Caki2 (cell line): ENCODE measurements around the gene BUB3. TPM values are rescaled to one million over a fixed set of nuclear protein-coding genes. Genes with fewer than 3 reads are reported as not detected.
"Not testable (repeated sequence)": the region's sequence is repeated elsewhere in the genome, so short reads cannot be mapped to it uniquely, and the experiment has no call there.

ENCODE experiments used
- DNase-seq: peaks from one replicate; pipeline ENCODE4 v3.0.0-alpha.2; 2015; ENCODE audit warnings: low read depth
- in situ Hi-C: cut with HindIII; loops from 2 replicates; pipeline ENCODE4 v1.10.0; 2016; ENCODE audit warnings: low sequenced_read_pairs, low pct_unique_long_range_greater_than_20kb, mixed read lengths
- total RNA-seq: library from RNA; depleted of rRNA; stranded (reverse); fragments of >200 nt; shearing (Covaris generic); gene quantifications from 2 replicates; pipeline ENCODE4 v1.2.3, GENCODE V29; 2014; ENCODE audit warnings: low replicate concordance; rRNA removed

BUB3 gene
- total RNA-seq, 1 experiment from 2014 or later: 181 TPM

GRCh38 chr10:123178390-123178789, 24.2 kb downstream of the BUB3 start:
- DNase-seq, in situ Hi-C loops: not testable (repeated sequence)

GRCh38 chr10:123180101-123181090, 26.2 kb downstream of the BUB3 start:
- no peak for DNase-seq
- in situ Hi-C loops: no loop called here

GRCh38 chr10:123183724-123184123, 29.5 kb downstream of the BUB3 start:
- in situ Hi-C loops: no loop called here
- DNase-seq: no peak

DNA sequence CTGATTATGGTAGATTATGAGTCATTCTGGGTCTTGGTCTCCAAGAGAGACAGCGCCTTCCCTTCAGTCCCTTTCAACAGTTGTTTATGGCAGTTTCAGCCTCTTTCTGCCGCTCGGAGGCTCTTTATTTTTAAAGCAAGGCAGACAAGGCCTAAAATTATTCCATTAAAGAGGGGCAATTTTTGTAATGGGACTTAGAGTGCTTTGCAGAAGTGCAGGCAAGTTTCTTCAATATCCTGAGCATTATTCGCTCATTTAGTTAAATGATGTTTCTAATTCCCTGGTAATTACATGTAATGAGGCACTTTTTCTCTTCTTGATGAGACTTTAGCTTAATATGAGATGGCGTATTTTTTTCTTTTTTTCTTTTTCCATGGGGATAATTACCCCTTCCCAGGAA, 33.6 kb downstream of the BUB3 start:
- no peak for DNase-seq
- in situ Hi-C loops: no loop called here

GRCh38 chr10:123191886-123192285, 37.7 kb downstream of the BUB3 start:
- no peak for DNase-seq
- in situ Hi-C loops: no loop called here

DNA sequence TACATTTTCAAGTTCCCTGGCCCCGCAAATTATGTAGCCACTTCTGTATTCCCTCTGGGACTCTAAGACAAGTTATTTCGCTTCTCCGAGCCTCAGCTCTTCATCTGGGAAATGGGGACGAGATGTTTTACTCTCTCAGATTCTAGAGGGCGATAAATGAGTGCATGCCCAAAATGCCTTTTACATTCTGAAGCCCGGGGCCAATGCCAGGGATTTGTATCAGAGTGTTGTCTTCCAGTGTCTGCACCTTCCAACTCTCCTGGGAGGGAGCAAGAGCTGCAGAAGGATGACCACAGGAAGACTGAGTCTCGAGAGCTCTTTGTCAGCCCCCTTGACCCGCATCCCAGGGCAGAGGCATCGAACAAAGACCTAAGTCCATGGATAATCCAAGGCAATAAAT, 39.9 kb downstream of the BUB3 start:
- no peak for DNase-seq
- in situ Hi-C loops: no loop called here

- no peak for DNase-seq
- in situ Hi-C loops: no loop called here
These were observed 46.3 kb downstream of the BUB3 start for GRCh38 chr10:123200531-123200930.

- no peak for DNase-seq
- in situ Hi-C loops: no loop called here
These were observed 48.3 kb downstream of the BUB3 start for GRCh38 chr10:123202506-123202905.

DNA sequence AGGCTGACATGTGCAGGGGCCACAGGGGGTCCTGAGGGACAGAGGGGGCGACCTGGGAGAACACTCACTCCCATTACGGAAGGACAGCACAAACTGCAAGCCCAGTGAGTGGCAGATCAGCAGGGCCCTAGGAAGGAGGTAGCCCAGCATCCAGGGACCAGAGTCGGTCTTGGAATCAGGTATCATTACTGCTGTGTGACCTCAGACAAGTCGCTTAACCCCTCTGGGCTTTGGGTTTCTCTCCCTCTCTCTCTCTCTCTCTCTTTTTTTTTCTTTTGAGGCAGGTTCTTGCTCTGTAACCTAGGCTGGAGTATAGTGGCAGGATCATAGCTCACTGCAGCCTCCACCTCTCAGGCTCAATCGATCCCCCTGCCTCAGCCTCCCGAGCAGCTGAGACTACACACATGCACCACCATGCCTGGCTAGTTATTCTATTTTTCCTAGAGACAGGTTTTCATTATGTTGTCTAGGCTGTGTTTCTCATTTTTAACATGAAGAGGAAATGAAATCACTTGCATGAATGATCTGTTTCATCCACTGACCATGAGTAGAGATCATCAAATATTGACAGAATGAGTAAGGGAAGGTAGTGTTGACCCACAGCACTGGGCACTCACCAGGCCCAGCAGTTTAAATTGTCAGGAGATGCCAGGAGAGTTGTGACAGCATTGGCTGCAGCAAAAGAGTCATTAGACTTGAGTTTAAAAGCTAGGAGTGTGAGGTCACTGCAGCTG, 49.4 kb downstream of the BUB3 start:
- in situ Hi-C loops: no loop called here

GRCh38 chr10:123204127-123204461, 49.9 kb downstream of the BUB3 start:
- in situ Hi-C loops: no loop called here
- no peak for DNase-seq

More for the DNA sequence above, 49.4 kb downstream of the BUB3 start:
- DNase-seq: peak; percentile 21

DNA sequence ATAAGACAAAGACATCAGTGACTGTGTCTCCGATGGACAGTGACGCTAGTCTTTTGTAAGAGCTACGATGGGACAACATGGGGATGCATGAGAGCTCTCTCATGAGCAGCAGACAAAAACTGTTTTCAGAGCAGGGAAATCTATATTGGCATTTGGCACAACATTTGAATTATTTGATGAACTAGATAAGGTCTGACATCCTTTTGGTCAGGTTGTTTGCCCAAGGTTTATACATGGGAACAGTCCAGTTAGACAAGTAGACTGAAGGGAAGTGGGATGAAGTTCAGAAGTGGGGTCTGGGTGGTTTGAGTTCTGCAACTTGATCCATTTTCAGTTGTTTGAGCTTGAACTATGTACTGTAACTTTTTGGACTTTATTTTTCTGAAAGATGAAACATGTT, 50.8 kb downstream of the BUB3 start:
- DNase-seq: no peak
- in situ Hi-C loops: no loop called here

- DNase-seq: no peak
- in situ Hi-C loops: no loop called here
These were observed 57.9 kb downstream of the BUB3 start for GRCh38 chr10:123212063-123212462.

DNA sequence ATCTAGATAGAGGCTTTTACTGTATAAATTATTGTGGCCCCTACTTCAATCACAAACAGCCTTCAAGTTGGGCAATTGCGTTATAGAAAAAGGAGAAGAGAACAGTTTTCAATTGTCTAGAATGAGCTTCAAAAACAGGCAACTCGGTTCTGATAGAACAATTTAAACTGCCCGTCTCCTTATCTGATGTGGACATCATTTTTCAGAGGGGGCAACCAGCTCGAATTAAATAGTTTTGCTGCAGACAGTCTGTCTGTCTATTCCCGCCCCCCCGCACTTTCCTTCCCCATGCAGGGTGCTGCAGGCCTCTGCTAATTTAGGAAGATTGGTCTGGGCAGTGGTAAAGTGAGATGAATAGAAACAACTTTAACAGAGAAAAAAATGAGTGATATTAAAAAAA, 58.4 kb downstream of the BUB3 start:
- in situ Hi-C loops: no loop called here
- DNase-seq: no peak

DNA sequence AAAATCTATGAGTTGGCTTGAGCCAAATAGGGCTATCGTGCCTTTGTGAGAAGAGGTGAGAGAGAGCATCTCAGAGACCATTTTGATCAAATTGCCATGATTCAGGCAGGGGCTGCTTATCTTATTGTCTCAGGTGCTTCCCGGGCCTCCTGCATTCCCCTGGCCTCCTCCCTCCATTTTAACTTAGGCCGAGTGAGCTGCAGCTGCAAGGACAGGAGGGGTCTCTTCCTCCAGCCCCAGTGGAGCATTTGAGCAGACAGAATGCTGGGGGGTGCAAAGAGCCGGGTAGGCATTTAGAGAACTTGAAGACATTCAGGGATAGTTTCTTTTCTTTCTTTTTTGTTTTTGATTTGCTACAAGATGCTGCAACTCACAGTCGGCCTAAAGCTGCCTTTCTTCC, 59.0 kb downstream of the BUB3 start:
- in situ Hi-C loops: no loop called here
- no peak for DNase-seq

Other genes starting within 250 kb of the BUB3 start
- gene FAM24A, start 243.8 kb upstream of the BUB3 start, total RNA-seq: not detected in 2 replicates
- gene C10orf88, start 200.2 kb upstream of the BUB3 start, total RNA-seq: 1.3 and 2.4 TPM in 2 replicates
- gene PSTK, start 174.0 kb upstream of the BUB3 start, total RNA-seq: 3.4 and 3.9 TPM in 2 replicates
- gene IKZF5, start 145.6 kb upstream of the BUB3 start, total RNA-seq: 0.57 and 3.8 TPM in 2 replicates
- 4.3 and 4.7 TPM in 2 replicates for gene ACADSB, start 145.4 kb upstream of the BUB3 start, total RNA-seq
- not detected in 2 replicates for gene HMX3, start 18.4 kb upstream of the BUB3 start, total RNA-seq
- gene HMX2, start 6.3 kb upstream of the BUB3 start, total RNA-seq: not detected in 2 replicates